ENCODE results near the gene KRTAP3-3.
"Not testable (repeated sequence)": the region's sequence is repeated elsewhere in the genome, so short reads cannot be mapped to it uniquely, and the experiment has no call there.

KRTAP3-3 gene

GRCh38 chr17:40993839-40994238 lies at the start of gene KRTAP3-3:
KRTAP3-3 (minus strand) TSS chr17:40994164; CDS start chr17:40994097, 67 bp downstream.
- Mint-ChIP-seq H3K27ac (no peak within 1 kb of the TSS), H3K9me3 (no peaks in the 10 kb centered on the region), H3K27me3 (peaks cover 8% of the 10 kb centered on the region), H3K36me3 (no peaks in the 10 kb centered on the region), H3K4me3 (no peak within 1 kb of the TSS), H3K4me1 (no peaks in the 10 kb centered on the region)
- DNase-seq (ENCODE audit: low spot score in 2 of 2) (no peak), ATAC-seq (ENCODE audit: low read depth) (no peak)

GRCh38 chr17:41042953-41043352 lies 49.0 kb upstream of the KRTAP3-3 start:
- H3K4me1 Mint-ChIP-seq = peaks cover 2% of the 10 kb centered on the region
- no peak overlapping the region for H3K27ac Mint-ChIP-seq
- DNase-seq (ENCODE audit: low spot score in 2 of 2) = no peak
- ATAC-seq (ENCODE audit: low read depth) = no peak
- H3K36me3 Mint-ChIP-seq = peaks cover 4% of the 10 kb centered on the region
- peaks cover 13% of the 10 kb centered on the region for H3K27me3 Mint-ChIP-seq
- peaks cover 7% of the 10 kb centered on the region for H3K9me3 Mint-ChIP-seq
- H3K4me3 Mint-ChIP-seq = no peak overlapping the region

GRCh38 chr17:41040783-41041571 lies 47.0 kb upstream of the KRTAP3-3 start, which contains the start of gene KRTAP1-1:
KRTAP1-1 (minus strand) TSS chr17:41041450; CDS start chr17:41041397, 53 bp downstream.
- H3K27ac Mint-ChIP-seq; H3K9me3 Mint-ChIP-seq; DNase-seq (ENCODE audit: low spot score in 2 of 2); H3K36me3 Mint-ChIP-seq; H3K4me3 Mint-ChIP-seq; ATAC-seq (ENCODE audit: low read depth); H3K27me3 Mint-ChIP-seq; H3K4me1 Mint-ChIP-seq: not testable (repeated sequence)

- Mint-ChIP-seq H3K27ac (no peak overlapping the region), H3K27me3 (peaks cover 5% of the 10 kb centered on the region), H3K4me1 (no peaks in the 10 kb centered on the region), H3K36me3 (no peaks in the 10 kb centered on the region), H3K9me3 (peaks cover 3% of the 10 kb centered on the region), H3K4me3 (no peak overlapping the region)
- ATAC-seq (ENCODE audit: low read depth) = no peak
- DNase-seq (ENCODE audit: low spot score in 2 of 2) = no peak
Measured at GRCh38 chr17:41037853-41038350, 43.9 kb upstream of the KRTAP3-3 start.

GRCh38 chr17:41034346-41034935 lies 40.5 kb upstream of the KRTAP3-3 start, which contains the start of gene KRTAP1-3:
KRTAP1-3 (minus strand) TSS chr17:41034874; CDS start chr17:41034821, 53 bp downstream.
- not testable (repeated sequence) for H3K36me3 Mint-ChIP-seq; H3K9me3 Mint-ChIP-seq; H3K4me3 Mint-ChIP-seq; ATAC-seq (ENCODE audit: low read depth); DNase-seq (ENCODE audit: low spot score in 2 of 2); H3K27ac Mint-ChIP-seq; H3K27me3 Mint-ChIP-seq; H3K4me1 Mint-ChIP-seq

GRCh38 chr17:41029633-41030245 lies 35.8 kb upstream of the KRTAP3-3 start, which contains the start of gene KRTAP1-4:
KRTAP1-4 (minus strand) TSS chr17:41030195; CDS start chr17:41030078, 117 bp downstream.
- H3K4me1 Mint-ChIP-seq = no peaks in the 10 kb centered on the region
- no peaks in the 10 kb centered on the region for H3K9me3 Mint-ChIP-seq
- H3K27me3 Mint-ChIP-seq = peaks cover 8% of the 10 kb centered on the region
- no peak within 1 kb of the TSS for H3K27ac Mint-ChIP-seq
- H3K36me3 Mint-ChIP-seq = no peaks in the 10 kb centered on the region
- ATAC-seq (ENCODE audit: low read depth) = no peak
- H3K4me3 Mint-ChIP-seq = no peak within 1 kb of the TSS
- DNase-seq (ENCODE audit: low spot score in 2 of 2) = no peak

- peaks cover 2% of the 10 kb centered on the region for H3K9me3 Mint-ChIP-seq
- no peak for DNase-seq (ENCODE audit: low spot score in 2 of 2)
- no peaks in the 10 kb centered on the region for H3K4me1 Mint-ChIP-seq
- no peak within 1 kb of the TSS for H3K4me3 Mint-ChIP-seq
- ATAC-seq (ENCODE audit: low read depth) = no peak
- no peak within 1 kb of the TSS for H3K27ac Mint-ChIP-seq
- peaks cover 13% of the 10 kb centered on the region for H3K27me3 Mint-ChIP-seq
- H3K36me3 Mint-ChIP-seq = no peaks in the 10 kb centered on the region
Measured at GRCh38 chr17:41026715-41027471, 32.9 kb upstream of the KRTAP3-3 start, which contains the start of gene KRTAP1-5. KRTAP1-5 (minus strand) TSS chr17:41027208; CDS start chr17:41027155, 53 bp downstream.

- no peak overlapping the region for H3K4me3 Mint-ChIP-seq
- H3K27me3 Mint-ChIP-seq = peaks cover 13% of the 10 kb centered on the region
- DNase-seq (ENCODE audit: low spot score in 2 of 2) (no peak), ATAC-seq (ENCODE audit: low read depth) (no peak)
- no peak overlapping the region for H3K27ac Mint-ChIP-seq
- peaks cover 6% of the 10 kb centered on the region for H3K9me3 Mint-ChIP-seq
- no peaks in the 10 kb centered on the region for H3K36me3 Mint-ChIP-seq
- no peaks in the 10 kb centered on the region for H3K4me1 Mint-ChIP-seq
Measured at GRCh38 chr17:41024697-41025096, 30.7 kb upstream of the KRTAP3-3 start.

GRCh38 chr17:41020336-41020735 lies 26.4 kb upstream of the KRTAP3-3 start:
- Mint-ChIP-seq H3K9me3 (peaks cover 6% of the 10 kb centered on the region), H3K36me3 (no peaks in the 10 kb centered on the region), H3K27me3 (peaks cover 11% of the 10 kb centered on the region), H3K27ac (no peak overlapping the region), H3K4me3 (no peak overlapping the region), H3K4me1 (peaks cover 2% of the 10 kb centered on the region)
- no peak for ATAC-seq (ENCODE audit: low read depth)
- DNase-seq (ENCODE audit: low spot score in 2 of 2) = no peak

- Mint-ChIP-seq H3K27ac (no peak overlapping the region), H3K9me3 (peaks cover 6% of the 10 kb centered on the region), H3K36me3 (no peaks in the 10 kb centered on the region), H3K4me3 (no peak overlapping the region), H3K27me3 (peaks cover 10% of the 10 kb centered on the region), H3K4me1 (peaks cover 2% of the 10 kb centered on the region)
- DNase-seq (ENCODE audit: low spot score in 2 of 2) = no peak
- no peak for ATAC-seq (ENCODE audit: low read depth)
Measured at GRCh38 chr17:41019415-41019814, 25.5 kb upstream of the KRTAP3-3 start.

- H3K9me3 Mint-ChIP-seq = peaks cover 6% of the 10 kb centered on the region
- no peak for DNase-seq (ENCODE audit: low spot score in 2 of 2)
- ATAC-seq (ENCODE audit: low read depth) = no peak
- no peak overlapping the region for H3K4me3 Mint-ChIP-seq
- peaks cover 2% of the 10 kb centered on the region for H3K4me1 Mint-ChIP-seq
- H3K36me3 Mint-ChIP-seq = no peaks in the 10 kb centered on the region
- H3K27ac Mint-ChIP-seq = no peak overlapping the region
- H3K27me3 Mint-ChIP-seq = peaks cover 10% of the 10 kb centered on the region
Measured at GRCh38 chr17:41018541-41018940, 24.6 kb upstream of the KRTAP3-3 start.

- Mint-ChIP-seq H3K36me3 (no peaks in the 10 kb centered on the region), H3K27me3 (peaks cover 10% of the 10 kb centered on the region), H3K27ac (no peak overlapping the region), H3K4me1 (peaks cover 2% of the 10 kb centered on the region), H3K4me3 (no peak overlapping the region), H3K9me3 (peaks cover 4% of the 10 kb centered on the region)
- DNase-seq (ENCODE audit: low spot score in 2 of 2) (no peak), ATAC-seq (ENCODE audit: low read depth) (no peak)
Measured at GRCh38 chr17:41016578-41017215, 22.7 kb upstream of the KRTAP3-3 start.

- Mint-ChIP-seq H3K4me3 (no peak overlapping the region), H3K36me3 (no peaks in the 10 kb centered on the region), H3K4me1 (peaks cover 2% of the 10 kb centered on the region), H3K27me3 (peaks cover 12% of the 10 kb centered on the region), H3K27ac (no peak overlapping the region), H3K9me3 (no peaks in the 10 kb centered on the region)
- ATAC-seq (ENCODE audit: low read depth) = no peak
- DNase-seq (ENCODE audit: low spot score in 2 of 2) = no peak
Measured at GRCh38 chr17:41015454-41015853, 21.5 kb upstream of the KRTAP3-3 start.

All from memory B cell (primary cell).